HG03571 (cell line): ENCODE measurements around the gene TWF2.

ENCODE experiments used
- ATAC-seq: cut with Tn5 transposase; IDR thresholded peaks from one replicate; pipeline ENCODE4 v1.9.1; 2021; ENCODE audit not compliant: unreplicated experiment

The TWF2 gene

GRCh38 chr3:52223449-52224408, 15.2 kb downstream of the TWF2 start:
- ATAC-seq: no peak

GRCh38 chr3:52222319-52223221, 16.4 kb downstream of the TWF2 start:
- no peak for ATAC-seq

GRCh38 chr3:52221563-52222318, 17.2 kb downstream of the TWF2 start:
- ATAC-seq: no peak

- no peak for ATAC-seq
These were observed 17.8 kb downstream of the TWF2 start for GRCh38 chr3:52221141-52221562.

DNA sequence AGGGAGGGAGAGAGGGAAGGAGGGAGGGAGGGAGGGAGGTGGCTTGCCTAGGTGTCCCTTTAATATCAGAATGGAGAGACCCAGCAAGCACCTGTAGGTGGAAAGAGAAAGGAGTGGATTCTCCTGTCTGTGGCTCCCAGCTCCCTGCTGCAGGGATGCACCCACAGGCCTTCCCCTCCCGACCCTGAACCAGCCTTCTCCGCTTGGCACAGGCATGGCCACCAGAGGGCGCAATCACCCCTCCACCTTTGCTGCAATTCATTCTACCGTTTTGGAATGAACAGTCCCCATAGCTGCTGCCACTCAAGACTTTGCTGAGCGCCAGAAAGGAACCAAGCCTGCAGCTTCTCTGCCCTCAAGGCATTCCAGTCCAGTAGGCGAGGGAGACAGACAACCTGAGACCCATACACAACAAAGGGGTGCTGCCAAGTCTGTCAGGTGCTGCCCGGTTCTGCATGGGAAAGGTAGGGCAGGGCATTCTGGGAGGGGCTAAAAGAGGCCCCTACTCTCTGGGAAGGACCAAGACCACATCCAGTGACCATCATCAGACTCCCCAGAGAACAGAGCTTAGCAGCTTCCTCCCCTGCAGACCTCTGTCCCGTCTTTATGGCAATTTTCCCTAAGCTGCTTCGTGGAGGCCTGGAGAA, 18.5 kb downstream of the TWF2 start:
- no peak for ATAC-seq

- ATAC-seq: no peak
These were observed 19.9 kb downstream of the TWF2 start for GRCh38 chr3:52218937-52219650.

GRCh38 chr3:52218454-52218853, 20.5 kb downstream of the TWF2 start:
- ATAC-seq: no peak

DNA sequence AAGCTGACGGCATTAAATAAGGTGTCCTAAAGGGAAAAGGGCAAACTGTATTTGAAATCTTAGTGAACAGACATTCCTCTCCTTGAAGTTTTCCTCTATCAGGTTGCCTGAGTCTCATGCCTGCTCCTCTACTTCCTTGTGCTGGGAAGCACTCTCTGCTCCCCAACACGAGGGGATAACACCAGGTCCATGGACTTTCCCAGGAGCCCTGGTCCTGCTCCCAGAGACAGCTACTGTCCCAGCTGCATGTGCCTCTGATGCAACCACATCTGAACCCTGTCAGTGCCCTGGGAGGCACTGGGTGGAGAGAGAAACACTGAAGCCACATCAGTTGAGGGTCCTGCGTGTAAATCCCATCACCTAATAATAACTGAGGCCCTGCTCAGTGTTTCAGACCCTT, 20.9 kb downstream of the TWF2 start:
- no peak for ATAC-seq

- ATAC-seq: no peak
These were observed 21.6 kb downstream of the TWF2 start for GRCh38 chr3:52217409-52217805.

DNA sequence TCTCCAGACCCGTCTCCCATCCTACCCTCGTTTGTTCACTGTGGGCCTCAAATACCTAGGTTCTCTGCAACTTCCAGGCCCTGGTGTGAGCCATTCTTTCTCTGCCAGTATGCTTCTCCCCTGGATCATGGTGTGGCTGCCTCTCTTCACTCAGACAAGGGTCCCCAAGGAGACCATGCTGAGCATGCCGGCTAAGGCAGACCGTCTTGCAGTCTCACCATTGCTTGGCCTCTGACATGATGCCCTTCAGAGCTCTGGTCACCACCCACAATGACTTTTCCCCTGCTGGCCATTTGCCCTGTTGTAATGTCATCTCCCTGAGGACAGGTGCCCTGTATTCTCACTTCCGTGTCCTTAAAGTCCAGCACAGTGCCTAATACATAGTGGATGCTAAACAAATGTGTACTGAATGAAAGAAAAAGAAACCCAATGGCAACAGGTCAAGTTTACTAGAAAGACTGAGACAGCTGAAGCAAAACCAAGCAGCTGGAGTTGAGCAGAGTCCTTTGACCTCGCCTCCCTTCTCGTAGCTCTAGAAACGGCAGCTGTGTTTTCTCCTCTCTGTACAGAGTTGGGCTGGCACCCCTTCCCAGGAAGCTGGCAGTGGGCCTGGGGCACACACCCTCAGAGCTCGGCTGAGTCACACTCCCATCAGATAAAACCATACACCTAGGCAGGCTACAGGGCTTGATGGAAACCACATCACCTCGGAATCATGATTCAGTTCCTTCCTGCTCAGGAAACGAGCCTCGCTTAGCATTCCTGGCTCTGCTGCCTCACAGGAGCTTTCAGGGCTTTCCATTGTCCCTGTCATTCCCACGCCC, 22.2 kb downstream of the TWF2 start:
- no peak for ATAC-seq

GRCh38 chr3:52215351-52215750, 23.6 kb downstream of the TWF2 start:
- ATAC-seq: no peak

DNA sequence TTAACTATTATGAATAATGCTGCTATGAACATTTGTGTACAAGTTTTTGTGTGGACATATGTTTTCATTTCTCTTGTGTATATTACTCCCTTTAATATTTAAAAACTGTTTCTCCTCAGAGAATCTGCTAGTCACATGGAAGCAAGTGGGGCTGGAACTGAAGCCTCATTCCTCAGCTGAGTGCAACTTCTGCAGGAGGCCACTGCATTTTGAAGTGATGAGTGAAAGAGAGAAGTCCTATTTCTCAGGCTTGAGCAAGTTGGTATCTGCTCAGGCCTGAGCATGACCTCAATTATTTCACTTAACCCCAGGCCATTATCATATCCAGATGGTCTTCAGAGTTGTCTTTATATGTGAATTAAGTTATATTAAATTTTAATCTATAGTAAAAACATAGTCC, 25.1 kb downstream of the TWF2 start:
- no peak for ATAC-seq

DNA sequence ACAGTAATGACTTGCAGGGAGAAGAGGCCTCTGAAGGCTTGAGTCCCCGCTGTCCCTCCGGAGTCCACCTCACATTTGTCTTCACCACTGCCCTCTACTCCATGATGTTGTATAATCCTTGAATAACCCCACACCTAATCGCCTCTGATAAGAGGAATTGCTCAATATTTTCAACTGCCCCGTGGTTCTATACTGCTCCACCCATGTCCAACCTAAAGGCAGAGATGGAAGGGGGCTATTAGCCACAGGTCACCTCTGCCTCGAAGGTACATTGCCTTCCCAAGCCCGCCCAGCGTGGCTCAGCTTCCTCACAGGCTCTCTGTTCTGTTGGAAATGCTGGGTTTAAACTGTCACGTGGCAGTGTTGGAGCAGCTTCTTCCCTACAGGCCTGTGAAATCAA, 26.0 kb downstream of the TWF2 start:
- ATAC-seq: no peak

DNA sequence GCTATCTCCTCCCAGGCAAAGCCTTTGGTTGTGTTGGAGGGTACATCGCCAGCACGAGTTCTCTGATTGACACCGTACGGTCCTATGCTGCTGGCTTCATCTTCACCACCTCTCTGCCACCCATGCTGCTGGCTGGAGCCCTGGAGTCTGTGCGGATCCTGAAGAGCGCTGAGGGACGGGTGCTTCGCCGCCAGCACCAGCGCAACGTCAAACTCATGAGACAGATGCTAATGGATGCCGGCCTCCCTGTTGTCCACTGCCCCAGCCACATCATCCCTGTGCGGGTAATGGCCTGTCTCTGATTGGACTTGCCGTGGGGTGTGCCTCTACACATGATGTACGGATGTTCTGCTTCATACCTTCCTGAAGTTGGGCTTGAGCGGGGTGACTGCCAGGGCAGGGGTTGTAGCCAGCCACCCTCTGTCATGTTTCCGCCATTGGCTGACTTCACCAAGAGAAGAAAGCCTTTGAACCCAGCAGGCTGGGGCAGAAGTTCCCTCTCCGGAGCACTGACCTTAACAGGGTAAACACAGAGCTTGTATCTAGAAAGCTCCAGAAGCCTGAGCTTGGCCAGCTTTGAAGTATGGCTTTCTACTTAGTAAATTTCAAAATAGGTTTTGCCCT, 27.6 kb downstream of the TWF2 start:
- no peak for ATAC-seq

GRCh38 chr3:52210550-52211046, 28.4 kb downstream of the TWF2 start:
- no peak for ATAC-seq

DNA sequence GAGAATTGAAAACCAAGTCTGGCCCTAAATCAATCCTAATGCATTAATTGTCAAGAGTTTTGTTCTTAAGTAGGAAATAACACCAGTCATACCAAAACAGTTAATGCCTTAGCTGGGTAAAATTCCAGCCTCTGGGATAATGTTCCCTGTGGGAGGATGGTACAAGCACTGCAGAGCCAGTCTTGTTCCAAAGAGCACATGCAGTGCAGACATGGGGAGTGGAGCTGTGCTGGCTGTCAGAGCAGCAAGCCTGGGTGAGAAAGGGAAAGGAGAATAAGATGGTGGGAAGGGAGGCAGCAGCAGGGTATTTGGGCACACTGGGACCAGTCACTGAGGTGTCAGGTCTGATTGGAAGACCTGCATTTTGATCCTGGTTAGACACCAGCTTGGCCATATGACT, 28.9 kb downstream of the TWF2 start:
- no peak for ATAC-seq

DNA sequence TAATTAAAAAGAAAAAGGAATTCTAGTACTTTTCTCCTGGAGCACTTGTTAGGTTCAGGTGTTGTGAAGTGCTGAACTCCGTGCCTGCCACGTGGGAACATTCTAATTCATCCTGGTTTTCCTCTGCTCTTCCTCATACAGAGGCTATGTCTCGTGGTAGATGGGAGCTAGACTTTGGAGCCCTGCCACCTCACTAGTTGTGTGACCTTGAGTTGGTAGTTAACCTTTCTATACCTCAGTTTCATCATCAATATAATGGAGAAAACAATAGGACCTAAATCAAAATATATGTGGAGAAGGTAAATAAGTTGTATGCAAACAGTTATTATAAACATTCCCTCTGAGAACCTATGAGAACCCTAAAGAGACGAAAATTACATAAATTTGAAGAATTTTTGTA, 30.4 kb downstream of the TWF2 start:
- no peak for ATAC-seq

DNA sequence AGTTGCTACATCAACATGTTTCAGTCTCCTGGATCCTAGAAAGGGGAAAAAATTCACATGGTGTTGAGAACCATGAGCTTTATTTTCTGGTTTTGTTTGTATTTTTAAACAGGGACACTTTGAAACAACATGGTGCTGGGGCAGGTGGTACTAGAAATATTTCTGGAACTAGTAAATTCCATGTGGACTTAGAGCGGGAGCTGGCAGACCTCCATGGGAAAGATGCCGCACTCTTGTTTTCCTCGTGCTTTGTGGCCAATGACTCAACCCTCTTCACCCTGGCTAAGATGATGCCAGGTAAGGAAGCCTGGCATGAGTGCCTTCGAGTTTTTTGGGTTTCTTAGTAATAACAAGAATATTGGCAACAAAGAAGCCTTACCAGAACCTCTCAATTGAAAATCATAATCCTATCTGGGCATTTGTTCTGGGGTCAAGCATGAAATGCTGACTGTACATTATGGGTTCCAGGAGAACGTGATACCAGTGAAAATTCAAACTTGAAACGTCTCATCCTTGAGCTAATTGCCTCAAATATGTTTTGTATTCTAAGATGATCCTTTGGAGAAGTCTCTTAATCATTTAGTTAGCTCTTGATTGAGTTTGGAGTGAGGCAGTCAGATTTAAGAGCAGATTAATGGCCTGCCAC, 33.1 kb downstream of the TWF2 start:
- no peak for ATAC-seq
